Retinal pigment epithelial cell (primary cell): ENCODE data around the gene TLE6.
"Not testable (repeated sequence)": the region's sequence is repeated elsewhere in the genome, so short reads cannot be mapped to it uniquely, and the experiment has no call there.

Experiments
- DNase-seq: peaks from one replicate; pipeline ENCODE4 v3.0.0-alpha.2; 2010; ENCODE audit warnings: low read depth
- H3K4me3 ChIP-seq: 2 replicates; pipeline ENCODE4 v1.5.1; 2011; ENCODE audit warnings: mild to moderate bottlenecking, low read length, control low read depth, moderate library complexity
- TF ChIP-seq, protein P1 (sequence below): conservative IDR thresholded peaks from 2 replicates; pipeline ENCODE4 v1.5.1; 2011; ENCODE audit warnings: low read depth, low read length, control low read depth, inconsistent platforms

TLE6 gene

GRCh38 chr19:2977001-2977745 is at the start of gene TLE6:
TSS of gene TLE6 (plus strand) at chr19:2977564. CDS start at chr19:2978234, 670 bp downstream.
- TF ChIP-seq, protein P1, sequence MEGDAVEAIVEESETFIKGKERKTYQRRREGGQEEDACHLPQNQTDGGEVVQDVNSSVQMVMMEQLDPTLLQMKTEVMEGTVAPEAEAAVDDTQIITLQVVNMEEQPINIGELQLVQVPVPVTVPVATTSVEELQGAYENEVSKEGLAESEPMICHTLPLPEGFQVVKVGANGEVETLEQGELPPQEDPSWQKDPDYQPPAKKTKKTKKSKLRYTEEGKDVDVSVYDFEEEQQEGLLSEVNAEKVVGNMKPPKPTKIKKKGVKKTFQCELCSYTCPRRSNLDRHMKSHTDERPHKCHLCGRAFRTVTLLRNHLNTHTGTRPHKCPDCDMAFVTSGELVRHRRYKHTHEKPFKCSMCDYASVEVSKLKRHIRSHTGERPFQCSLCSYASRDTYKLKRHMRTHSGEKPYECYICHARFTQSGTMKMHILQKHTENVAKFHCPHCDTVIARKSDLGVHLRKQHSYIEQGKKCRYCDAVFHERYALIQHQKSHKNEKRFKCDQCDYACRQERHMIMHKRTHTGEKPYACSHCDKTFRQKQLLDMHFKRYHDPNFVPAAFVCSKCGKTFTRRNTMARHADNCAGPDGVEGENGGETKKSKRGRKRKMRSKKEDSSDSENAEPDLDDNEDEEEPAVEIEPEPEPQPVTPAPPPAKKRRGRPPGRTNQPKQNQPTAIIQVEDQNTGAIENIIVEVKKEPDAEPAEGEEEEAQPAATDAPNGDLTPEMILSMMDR: no peak
- peak; percentile 49 for DNase-seq
- H3K4me3 ChIP-seq: peak within 1 kb of the TSS; percentile 46

DNA sequence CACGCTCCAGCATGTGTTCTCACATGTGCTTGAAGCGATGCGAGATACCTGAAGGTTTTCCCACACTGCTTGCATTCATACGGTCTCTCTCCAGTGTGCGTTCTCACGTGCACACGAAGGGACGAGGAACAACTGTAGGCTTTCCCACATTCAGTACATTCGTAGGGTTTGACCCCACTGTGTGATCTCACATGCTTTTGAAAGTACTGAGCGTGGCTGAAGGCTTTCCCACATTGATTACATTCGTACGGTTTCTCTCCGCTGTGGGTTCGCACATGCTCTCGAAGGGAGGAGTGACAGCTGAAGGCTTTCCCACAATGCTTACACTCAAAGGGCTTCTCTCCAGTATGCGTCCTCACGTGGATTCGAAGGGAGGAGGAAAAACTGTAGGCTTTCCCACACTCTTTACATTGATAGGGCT is 43.9 kb upstream of the TLE6 start:
- DNase-seq: no peak
- H3K4me3 ChIP-seq: no peak overlapping the region
- TF ChIP-seq, protein P1: no peak

- not testable (repeated sequence) for H3K4me3 ChIP-seq, DNase-seq
These were observed 41.5 kb upstream of the TLE6 start for GRCh38 chr19:2935863-2936262.

DNA sequence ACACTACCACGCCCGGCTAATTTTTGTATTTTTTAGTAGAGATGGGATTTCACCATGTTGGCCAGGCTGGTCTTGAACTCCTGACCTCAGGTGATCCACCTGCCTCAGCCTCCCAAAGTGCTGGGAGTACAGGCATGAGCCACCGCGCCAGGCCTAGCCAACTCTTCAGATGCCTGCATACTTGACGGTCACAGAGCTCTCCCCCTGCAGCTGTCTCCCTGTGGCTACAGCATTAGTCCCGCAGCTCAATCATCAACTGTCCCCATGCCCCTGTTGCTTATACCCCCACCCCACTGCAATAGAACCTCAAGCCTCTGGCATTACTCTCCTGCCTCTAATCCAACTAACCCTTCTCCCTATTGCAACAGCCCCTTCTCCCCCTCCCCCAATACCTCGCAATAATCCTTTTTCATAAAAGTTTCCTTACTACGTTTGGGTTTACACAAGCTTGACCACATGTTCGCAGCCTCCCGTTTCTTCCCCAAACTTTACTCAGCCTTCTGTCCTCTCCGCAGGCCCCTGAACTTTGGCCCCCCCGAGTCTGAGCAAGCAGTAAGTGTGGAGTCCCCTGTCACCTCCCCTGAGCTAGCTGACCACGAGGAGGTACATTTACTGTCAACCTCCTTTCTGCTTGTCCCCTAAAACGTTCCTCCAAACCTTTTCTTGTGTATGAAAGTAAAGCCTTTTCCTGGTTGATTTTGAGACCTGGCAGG is 34.3 kb upstream of the TLE6 start:
- no peak for DNase-seq
- H3K4me3 ChIP-seq: no peak overlapping the region
- TF ChIP-seq, protein P1: no peak

DNA sequence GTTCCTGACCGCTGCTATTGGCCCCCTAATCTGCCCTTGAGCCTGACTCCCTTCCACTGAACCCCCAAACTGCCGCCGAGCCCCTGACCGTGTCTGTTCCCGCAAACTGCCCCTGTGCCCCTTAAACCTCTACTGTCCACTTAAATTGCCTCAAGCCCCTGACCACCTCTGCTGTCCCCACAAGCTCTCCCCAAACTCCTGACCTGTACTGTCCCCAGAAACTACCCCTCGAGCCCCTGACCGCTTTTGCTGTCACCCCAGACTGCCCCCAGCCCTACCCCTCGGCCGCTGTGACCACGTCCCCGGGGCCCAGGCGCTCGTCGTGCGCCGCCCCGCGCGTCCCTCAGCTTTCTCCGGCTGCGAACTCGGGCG is 33.0 kb upstream of the TLE6 start:
- peak overlapping the region; percentile 78 for H3K4me3 ChIP-seq
- TF ChIP-seq, protein P1: no peak
- no peak for DNase-seq

DNA sequence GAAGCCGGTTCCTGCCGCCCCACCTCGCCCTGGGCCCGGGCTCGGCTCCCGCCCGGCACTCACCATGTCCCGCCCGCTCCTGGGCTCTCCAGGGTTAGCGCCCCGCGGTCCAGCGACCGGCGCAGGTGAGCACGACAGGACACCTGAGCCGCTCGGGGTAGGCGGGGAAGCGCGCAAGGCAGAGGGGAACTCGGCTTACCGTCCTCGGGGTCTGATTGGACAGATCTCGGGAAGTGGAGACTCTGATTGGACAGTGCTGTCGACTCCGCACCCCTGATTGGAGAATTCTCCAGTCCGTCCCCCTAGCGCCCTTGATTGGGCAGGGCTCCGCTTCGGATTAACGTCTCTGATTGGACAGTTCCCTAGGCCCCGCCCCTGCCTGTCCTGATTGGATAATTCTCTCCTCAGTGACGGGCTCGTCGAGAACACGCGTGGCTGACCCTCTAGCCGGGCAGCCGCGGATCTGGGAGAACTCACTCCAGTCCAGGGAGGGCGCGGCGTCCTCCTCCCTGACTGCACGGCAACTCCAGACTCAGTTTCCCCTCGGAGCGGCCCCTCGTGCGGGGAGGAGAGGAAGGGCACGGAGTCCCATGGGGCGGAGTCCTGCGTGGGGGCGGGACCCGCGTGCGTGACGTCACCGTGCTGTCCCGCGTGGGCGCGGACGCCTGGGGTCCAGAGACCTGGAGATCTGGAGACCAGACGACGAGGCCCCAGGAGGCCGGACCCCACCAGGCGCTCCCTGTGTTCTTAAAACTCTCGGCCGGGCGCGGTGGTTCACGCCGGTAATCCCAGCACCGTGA is 32.4 kb upstream of the TLE6 start, which contains the start of gene ZNF77:
ZNF77 (minus strand) TSS at position 197 of the 800 bp plus-strand sequence; CDS start at position 66, 131 bp downstream.
- TF ChIP-seq, protein P1: no peak
- DNase-seq: peak; percentile 98
- peak within 1 kb of the TSS; percentile 78 for H3K4me3 ChIP-seq

DNA sequence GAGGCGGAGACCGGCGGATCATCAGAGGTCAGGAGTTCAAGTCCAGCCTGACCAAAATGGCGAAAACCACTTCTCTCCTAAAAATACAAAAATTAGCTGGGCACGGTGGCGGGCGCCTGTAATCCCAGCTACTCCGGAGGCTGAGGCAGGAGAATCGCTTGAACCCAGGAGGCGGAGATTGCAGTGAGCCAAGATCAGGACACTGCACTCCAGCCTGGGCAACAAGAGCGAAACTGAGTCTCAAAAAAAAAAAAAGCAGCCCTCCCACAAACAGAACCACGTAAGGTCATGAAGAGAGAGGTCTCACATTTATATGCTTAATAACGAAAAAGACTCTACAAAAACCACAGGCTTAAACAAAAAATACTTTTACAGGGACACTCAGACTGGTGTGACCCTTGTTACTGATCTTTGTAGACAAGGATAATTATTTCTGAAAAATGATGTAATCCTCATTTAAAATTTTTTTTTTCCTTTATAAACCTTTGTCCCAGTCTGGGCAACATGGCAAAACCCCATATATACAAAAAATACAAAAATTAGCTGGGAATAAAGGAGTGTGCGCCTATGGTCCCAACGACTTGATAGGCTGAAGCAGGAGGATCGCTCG is 31.7 kb upstream of the TLE6 start:
- peak overlapping the region; percentile 78 for H3K4me3 ChIP-seq
- TF ChIP-seq, protein P1: no peak
- DNase-seq: no peak
